Cardiac muscle cell (in vitro differentiated cells and primary cell): ENCODE measurements around the gene SCRN1. TPM values are rescaled to one million over a fixed set of nuclear protein-coding genes. Genes with fewer than 3 reads are reported as not detected.

Source experiments
- DNase-seq, 2 donors: peaks; one replicate each; pipeline versions ENCODE4 v3.0.0 to v3.0.0-alpha.2; 2010 to 2017; ENCODE audit warnings: low read depth in 1 of 2, low spot score in 1 of 2
- H3K27ac ChIP-seq: fragments of 200-600 bp; sonication (generic); 2 replicates; pipeline ENCODE4 v1.5.1; 2016
- H3K27me3 ChIP-seq: fragments of 200-600 bp; sonication (generic); 2 replicates; pipeline ENCODE4 v1.6.0; 2016; ENCODE audit warnings: control low read depth
- H3K36me3 ChIP-seq: fragments of 200-600 bp; sonication (generic); 2 replicates; pipeline ENCODE4 v1.5.1; 2016; ENCODE audit warnings: control low read depth
- H3K4me1 ChIP-seq: fragments of 200-600 bp; sonication (generic); 2 replicates; pipeline ENCODE4 v1.8.1; 2017; ENCODE audit warnings: low read depth, mild to moderate bottlenecking, mixed run types
- H3K4me3 ChIP-seq: fragments of 200-600 bp; sonication (generic); 2 replicates; pipeline ENCODE4 v1.5.1; 2016; ENCODE audit warnings: mild to moderate bottlenecking
- H3K9me3 ChIP-seq: fragments of 200-600 bp; sonication (generic); 2 replicates; pipeline ENCODE4 v1.5.1; 2017; ENCODE audit warnings: low read depth, mild to moderate bottlenecking, control low read depth
- polyA plus RNA-seq: library from polyadenylated mRNA; unstranded; fragments of >200 nt; fragmentation: Nextera tagmentation; extraction: Ambion mirVana; gene quantifications from 2 replicates; pipeline ENCODE4 v1.2.1, GENCODE V29; 2016
- total RNA-seq: library from RNA; depleted of rRNA; stranded (reverse); fragments of >200 nt; gene quantifications from 2 replicates; pipeline ENCODE4 v1.2.3, GENCODE V29; 2016
- TF ChIP-seq, protein P1 (sequence below): IDR thresholded peaks from 2 replicates; pipeline ENCODE4 v1.5.1; 2012; ENCODE audit warnings: low read depth, mild to moderate bottlenecking, low read length

SCRN1 gene
- total and polyA plus RNA-seq, 2 experiments from 2014 or later: 34.3 to 48.2 TPM

DNA sequence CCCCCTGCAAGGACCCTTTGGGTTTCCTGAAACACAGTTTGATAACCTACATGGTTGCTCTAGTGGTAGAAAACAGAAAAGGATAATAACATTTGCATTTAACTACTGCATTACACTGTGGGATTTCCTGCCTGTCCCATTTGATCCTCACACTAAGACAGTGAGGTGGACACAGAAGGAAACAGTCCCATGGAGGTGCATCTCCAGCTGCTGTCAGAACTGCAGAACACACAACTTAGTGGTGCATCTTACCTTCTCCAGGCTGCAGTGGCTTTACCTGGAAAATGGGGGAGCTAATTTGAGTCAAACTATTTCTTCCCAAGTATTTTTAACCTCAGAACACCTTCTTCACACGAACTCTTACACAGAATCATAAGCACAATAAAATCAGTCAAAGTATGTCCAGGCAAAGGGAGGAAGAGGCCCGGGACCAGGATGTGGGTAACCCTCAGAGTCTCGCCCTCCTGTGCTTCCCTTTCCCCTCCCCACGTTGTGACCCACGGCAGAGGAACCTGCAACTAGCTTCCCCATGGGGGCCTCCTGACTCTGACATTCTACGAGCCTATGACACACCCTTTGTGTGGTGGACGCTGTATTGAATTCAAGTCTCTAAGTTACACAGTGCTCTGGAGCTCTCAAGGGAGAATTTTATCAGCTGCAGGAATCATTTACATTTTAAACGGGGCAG is 33.7 kb downstream of the SCRN1 start:
- Histone ChIP-seq H3K4me3 (no peak overlapping the region), H3K27ac (no peak overlapping the region), H3K27me3 (no peaks in the 10 kb centered on the region), H3K36me3 (peaks cover 3% of the 10 kb centered on the region), H3K9me3 (no peaks in the 10 kb centered on the region), H3K4me1 (no peaks in the 10 kb centered on the region)
- no peak for DNase-seq
- TF ChIP-seq, protein P1, sequence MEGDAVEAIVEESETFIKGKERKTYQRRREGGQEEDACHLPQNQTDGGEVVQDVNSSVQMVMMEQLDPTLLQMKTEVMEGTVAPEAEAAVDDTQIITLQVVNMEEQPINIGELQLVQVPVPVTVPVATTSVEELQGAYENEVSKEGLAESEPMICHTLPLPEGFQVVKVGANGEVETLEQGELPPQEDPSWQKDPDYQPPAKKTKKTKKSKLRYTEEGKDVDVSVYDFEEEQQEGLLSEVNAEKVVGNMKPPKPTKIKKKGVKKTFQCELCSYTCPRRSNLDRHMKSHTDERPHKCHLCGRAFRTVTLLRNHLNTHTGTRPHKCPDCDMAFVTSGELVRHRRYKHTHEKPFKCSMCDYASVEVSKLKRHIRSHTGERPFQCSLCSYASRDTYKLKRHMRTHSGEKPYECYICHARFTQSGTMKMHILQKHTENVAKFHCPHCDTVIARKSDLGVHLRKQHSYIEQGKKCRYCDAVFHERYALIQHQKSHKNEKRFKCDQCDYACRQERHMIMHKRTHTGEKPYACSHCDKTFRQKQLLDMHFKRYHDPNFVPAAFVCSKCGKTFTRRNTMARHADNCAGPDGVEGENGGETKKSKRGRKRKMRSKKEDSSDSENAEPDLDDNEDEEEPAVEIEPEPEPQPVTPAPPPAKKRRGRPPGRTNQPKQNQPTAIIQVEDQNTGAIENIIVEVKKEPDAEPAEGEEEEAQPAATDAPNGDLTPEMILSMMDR: no peak

DNA sequence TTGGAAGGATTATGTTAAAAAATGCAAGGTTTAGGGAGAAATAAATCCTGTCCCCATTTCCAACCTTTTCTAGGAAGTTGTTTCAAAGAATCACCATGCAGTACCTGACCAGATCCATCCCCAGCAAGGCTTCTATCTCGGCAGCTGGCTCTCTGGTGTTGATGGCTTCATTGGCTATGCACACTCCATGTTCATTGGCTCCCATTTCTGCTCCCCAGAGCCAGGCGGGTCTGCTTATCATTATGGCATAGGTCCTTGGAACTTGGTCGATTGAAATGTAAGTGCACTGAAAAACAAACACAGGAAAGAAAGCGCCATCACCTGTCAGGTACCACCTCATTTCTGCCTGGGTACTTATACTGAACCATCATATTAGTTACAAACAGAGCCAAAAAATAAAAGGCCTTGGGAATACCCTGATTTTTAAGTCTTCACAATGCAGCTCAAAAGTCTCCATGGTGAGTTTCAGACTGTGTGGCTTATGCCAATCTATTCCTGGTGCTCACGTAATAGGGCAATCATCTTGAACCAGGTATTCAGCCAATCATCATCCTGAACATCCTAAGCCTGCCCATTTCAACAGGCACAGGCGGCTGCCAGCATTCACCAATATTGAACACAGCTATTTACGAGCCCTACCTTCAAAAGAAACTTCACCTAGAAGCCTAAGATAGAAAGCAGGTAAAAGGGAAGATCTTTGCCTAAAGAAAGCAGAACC is 34.4 kb downstream of the SCRN1 start:
- peaks cover 3% of the 10 kb centered on the region for H3K36me3 ChIP-seq
- TF ChIP-seq, protein P1: no peak
- H3K4me1 ChIP-seq: no peaks in the 10 kb centered on the region
- DNase-seq: no peak
- no peaks in the 10 kb centered on the region for H3K27me3 ChIP-seq
- H3K27ac ChIP-seq: no peak overlapping the region
- no peak overlapping the region for H3K4me3 ChIP-seq
- H3K9me3 ChIP-seq: no peaks in the 10 kb centered on the region

DNA sequence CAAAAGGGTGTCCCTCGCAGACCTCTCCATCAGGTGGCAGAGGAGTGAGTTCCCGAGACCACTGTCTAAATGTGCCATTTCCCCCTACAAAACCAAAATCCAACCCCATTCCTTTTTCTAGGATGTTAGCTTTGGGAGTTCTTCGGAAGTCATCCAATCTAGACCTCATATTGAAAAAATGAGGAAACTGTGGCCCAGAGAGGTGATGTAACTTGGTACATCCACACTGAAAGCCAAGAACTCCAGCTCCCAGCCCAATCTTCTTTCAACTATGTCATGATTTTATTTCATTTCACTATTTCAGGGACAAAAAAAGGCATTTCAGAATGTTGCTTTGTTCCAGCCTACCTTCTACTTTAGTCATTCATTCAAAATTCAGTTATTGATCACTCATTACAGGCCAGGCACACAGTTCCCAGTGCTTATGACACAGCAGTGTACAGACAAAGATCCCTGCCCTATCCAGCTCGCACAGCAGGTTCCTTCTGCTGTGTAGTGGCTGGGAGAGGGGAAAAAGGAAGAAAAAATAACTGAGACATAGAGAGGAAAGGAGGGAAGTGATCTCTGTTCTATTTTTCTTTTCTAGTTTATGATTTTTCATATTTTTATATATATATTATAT is 35.8 kb downstream of the SCRN1 start:
- H3K36me3 ChIP-seq: peaks cover 3% of the 10 kb centered on the region
- H3K27ac ChIP-seq: no peak overlapping the region

DNA sequence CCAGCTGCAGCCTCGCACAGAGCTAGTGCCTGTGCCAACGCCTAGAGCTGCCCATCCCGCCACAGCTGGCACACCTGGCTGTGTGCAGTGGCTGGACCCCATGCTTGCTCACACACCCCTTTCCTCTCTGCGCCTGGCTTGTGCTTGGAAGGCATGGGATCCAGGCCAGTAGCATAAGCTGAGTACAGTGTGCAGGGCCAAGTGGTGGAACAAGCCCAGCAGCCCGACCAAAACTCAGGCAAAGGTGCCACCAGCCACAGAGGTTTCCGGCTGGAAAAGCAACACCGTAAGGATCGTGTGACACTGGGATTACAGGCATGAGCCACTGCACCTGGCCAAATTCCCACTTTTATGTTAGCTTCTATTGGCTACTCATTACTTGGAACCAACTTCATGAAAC is 38.4 kb downstream of the SCRN1 start:
- Histone ChIP-seq H3K27me3 (no peaks in the 10 kb centered on the region), H3K27ac (no peak overlapping the region), H3K4me1 (no peaks in the 10 kb centered on the region), H3K9me3 (no peaks in the 10 kb centered on the region), H3K36me3 (peaks cover 3% of the 10 kb centered on the region), H3K4me3 (no peak overlapping the region)
- no peak for DNase-seq
- TF ChIP-seq, protein P1: no peak

More for the DNA sequence above, 35.8 kb downstream of the SCRN1 start:
- Histone ChIP-seq H3K4me3 (no peak overlapping the region), H3K4me1 (no peaks in the 10 kb centered on the region), H3K27me3 (no peaks in the 10 kb centered on the region), H3K9me3 (no peaks in the 10 kb centered on the region)
- no peak for DNase-seq
- TF ChIP-seq, protein P1: no peak

DNA sequence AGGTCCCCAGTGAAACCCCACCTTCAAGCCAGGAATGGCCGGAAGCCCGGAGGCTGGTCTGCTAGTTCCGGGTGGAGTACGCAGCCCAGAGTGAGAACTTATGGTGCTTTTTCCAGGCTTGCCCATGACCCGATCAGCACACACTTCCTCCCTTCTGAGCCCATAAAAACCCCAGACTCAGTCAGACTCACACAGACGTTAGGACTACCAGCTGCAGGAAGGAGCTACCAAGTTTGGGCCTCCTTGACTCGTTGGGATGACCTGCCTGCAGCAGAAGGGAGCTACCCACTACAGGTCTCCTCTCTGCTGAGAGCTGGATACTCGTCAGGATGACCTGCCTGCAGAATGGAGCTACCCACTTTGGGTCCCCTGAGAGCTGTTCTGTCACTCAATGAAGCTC is 39.1 kb downstream of the SCRN1 start:
- TF ChIP-seq, protein P1: no peak
- Histone ChIP-seq H3K9me3 (no peaks in the 10 kb centered on the region), H3K4me3 (no peak overlapping the region), H3K27ac (no peak overlapping the region), H3K27me3 (no peaks in the 10 kb centered on the region), H3K36me3 (peaks cover 3% of the 10 kb centered on the region), H3K4me1 (no peaks in the 10 kb centered on the region)
- no peak for DNase-seq
